Adrenal gland (tissue), 12 donors: ENCODE results near the gene NFIB. TPM values are rescaled to one million over a fixed set of nuclear protein-coding genes. Genes with fewer than 3 reads are reported as not detected.

Experiments
- DNase-seq, 7 donors: peaks; one replicate each; pipeline ENCODE4 v3.0.0-alpha.2; 2019 to 2020
- H3K27ac ChIP-seq, 5 donors: fragments of 200-600 bp; sonication (generic) in 4 of 5; 1 replicate in 3 of 5; 2 replicates in 2 of 5; pipeline versions ENCODE4 v1.5.1 to v1.8.0; 2016 to 2020; ENCODE audit warnings: mild to moderate bottlenecking in 1 of 5
- H3K27me3 ChIP-seq: fragments of 200-600 bp; 2 replicates; pipeline ENCODE4 v1.8.0; 2021
- H3K36me3 ChIP-seq, 2 donors: fragments of 200-600 bp; replicated peaks in 1 of 2; 1 replicate in 1 of 2; 2 replicates in 1 of 2; pipeline versions ENCODE4 v1.5.1 to v1.8.0; 2018 to 2022
- H3K4me1 ChIP-seq, 2 donors: fragments of 200-600 bp; replicated peaks in 1 of 2; 1 replicate in 1 of 2; 2 replicates in 1 of 2; pipeline versions ENCODE4 v1.5.1 to v1.8.0; 2018 to 2021
- H3K4me3 ChIP-seq, 4 donors: fragments of 200-600 bp; sonication (generic) in 3 of 4; one replicate each; pipeline ENCODE4 v1.5.1; 2016 to 2018
- H3K9me3 ChIP-seq, 3 donors: fragments of 200-600 bp; sonication (generic) in 1 of 3; replicated peaks in 1 of 3; 1 replicate in 2 of 3; 2 replicates in 1 of 3; pipeline versions ENCODE4 v1.5.1 to v1.8.0; 2016 to 2021
- POLR2A ChIP-seq, 2 donors: fragments of 450-650 bp; IDR thresholded peaks; one replicate each; pipeline ENCODE4 v1.6.1; 2017; ENCODE audit warnings: antibody characterized with exemption in 2 of 2, mild to moderate bottlenecking in 2 of 2, moderate library complexity in 1 of 2
- WGBS, 4 donors: extraction: QIAGEN DNeasy Blood & Tissue Kit in 2 of 4; methylation state at CpG; one replicate each; pipeline versions ENCODE4 v1.1.5 to v1.1.7; 2013 to 2017; 5-methylcytosine and 5-hydroxymethylcytosine counted together
- intact Hi-C, 2 donors: fragments of 100-400 bp; cut with DNase I; formaldehyde crosslinking; loops; one replicate each; pipeline versions ENCODE4 v1.14.1 to v1.15.0; 2022 to 2023
- polyA plus RNA-seq, 3 donors: library from polyadenylated mRNA; stranded (reverse); fragments of 200-250 nt in 2 of 3; fragments of 350-450 nt in 1 of 3; fragmentation: Illumina TruSeq in 1 of 3; extraction: RNeasy Lipid Tissue Mini Kit (QIAGEN cat#74804) in 1 of 3; gene quantifications; one replicate each; pipeline ENCODE4 v1.2.3, GENCODE V29; 2013 to 2014
- total RNA-seq, 9 donors: library from RNA; depleted of rRNA in 4 of 9; stranded (reverse); fragments of >200 nt in 4 of 9; fragments of 120-200 nt in 1 of 9; fragmentation: NEBNext Ultra II Directional in 1 of 9; extraction: Animal tissue kit (Norgen Biotek cat#: 25700) in 1 of 9; gene quantifications; one replicate each; pipeline versions ENCODE4 v1.1.0 to v1.2.4, GENCODE V29; 2013 to 2023
- TF ChIP-seq, protein P1 (sequence below), 6 experiments: fragments of 450-650 bp in 4 of 6; fragments of 200-600 bp in 2 of 6; sonication (generic) in 1 of 6; IDR thresholded peaks; 1 replicate in 5 of 6; 2 replicates in 1 of 6; pipeline versions ENCODE4 v1.5.1 to v1.8.0; 2016 to 2021; ENCODE audit warnings: antibody characterized with exemption in 6 of 6, mild to moderate bottlenecking in 2 of 6, moderate library complexity in 1 of 6
- donor health status: healthy with polysubstance abuse.
- donor health status: Bipolar disorder and iron deficiency.
- donor health status: DM: yes; HTN: yes; CAD: no.
- donor health status: DM: no; HTN: no; CAD: no.
- donor health status: DM: no; HTN: no; CAD: no.
- donor health status: DM: yes; HTN: yes; CAD: no.

The NFIB gene
- total and polyA plus RNA-seq, 12 donors = 10.9 to 84.1 (median 43.0) TPM

DNA sequence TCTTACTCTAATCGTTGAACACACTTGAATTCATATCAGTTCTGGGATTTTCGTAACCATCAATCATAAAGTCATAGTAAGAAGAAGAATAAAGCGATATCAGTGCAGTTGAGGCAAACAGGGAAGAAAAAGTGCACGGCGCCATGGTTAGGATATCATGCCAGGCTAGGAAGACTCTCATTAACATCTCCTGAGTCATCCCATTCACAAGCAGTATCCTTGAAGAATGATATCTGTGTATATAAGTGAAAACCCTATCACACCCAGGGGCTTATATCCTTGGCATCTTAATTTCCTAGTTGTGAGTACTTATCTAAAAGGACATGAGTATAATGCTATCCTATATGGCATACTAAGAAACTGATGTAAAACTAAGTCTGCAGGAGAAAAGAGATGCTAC, 38.6 kb downstream of the NFIB start:
- H3K27me3 ChIP-seq = no peaks in the 10 kb centered on the region
- WGBS, 4 donors = 82 to 88% (median 85%) methylated on average over 5 of the region's 5 CpGs
- H3K27ac ChIP-seq = no peak overlapping the region
- H3K36me3 ChIP-seq = no peaks in the 10 kb centered on the region
- TF ChIP-seq, protein P1, sequence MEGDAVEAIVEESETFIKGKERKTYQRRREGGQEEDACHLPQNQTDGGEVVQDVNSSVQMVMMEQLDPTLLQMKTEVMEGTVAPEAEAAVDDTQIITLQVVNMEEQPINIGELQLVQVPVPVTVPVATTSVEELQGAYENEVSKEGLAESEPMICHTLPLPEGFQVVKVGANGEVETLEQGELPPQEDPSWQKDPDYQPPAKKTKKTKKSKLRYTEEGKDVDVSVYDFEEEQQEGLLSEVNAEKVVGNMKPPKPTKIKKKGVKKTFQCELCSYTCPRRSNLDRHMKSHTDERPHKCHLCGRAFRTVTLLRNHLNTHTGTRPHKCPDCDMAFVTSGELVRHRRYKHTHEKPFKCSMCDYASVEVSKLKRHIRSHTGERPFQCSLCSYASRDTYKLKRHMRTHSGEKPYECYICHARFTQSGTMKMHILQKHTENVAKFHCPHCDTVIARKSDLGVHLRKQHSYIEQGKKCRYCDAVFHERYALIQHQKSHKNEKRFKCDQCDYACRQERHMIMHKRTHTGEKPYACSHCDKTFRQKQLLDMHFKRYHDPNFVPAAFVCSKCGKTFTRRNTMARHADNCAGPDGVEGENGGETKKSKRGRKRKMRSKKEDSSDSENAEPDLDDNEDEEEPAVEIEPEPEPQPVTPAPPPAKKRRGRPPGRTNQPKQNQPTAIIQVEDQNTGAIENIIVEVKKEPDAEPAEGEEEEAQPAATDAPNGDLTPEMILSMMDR (IDR thresholded peaks at IDR 0.05) = no peak
- no peak for TF ChIP-seq POLR2A (IDR thresholded peaks at IDR 0.05)
- H3K4me3 ChIP-seq = no peak overlapping the region
- peaks cover 25 to 56% of the 10 kb centered on the region in 2 donors for H3K4me1 ChIP-seq
- no peaks in the 10 kb centered on the region for H3K9me3 ChIP-seq
- DNase-seq = no peak
- intact Hi-C loops = no loop called here

DNA sequence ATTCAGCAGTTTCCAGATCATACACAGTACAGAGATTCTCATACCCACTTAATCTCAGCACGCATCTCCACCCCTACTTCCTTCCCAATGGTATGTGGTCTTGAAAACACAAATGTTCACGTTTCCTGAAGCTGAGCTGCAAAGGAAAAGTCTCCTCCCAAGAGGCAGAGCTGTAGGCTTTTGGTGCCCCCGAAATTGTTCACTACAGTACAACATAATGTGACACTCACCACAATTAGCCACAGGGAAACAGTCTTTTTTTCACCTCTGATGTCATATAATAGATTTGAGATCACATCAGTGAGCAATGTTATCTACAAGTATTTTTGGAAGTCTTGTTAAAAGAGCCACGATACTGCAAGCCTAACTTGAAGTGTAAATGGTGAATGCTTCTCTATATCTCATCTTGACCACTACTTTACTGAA, 40.2 kb downstream of the NFIB start:
- peak overlapping the region in 1 of 5 donors; percentile 3 for H3K27ac ChIP-seq
- WGBS, 4 donors = 50 to 55% (median 50%) methylated on average over 4 of the region's 4 CpGs
- intact Hi-C loops = no loop called here

DNA sequence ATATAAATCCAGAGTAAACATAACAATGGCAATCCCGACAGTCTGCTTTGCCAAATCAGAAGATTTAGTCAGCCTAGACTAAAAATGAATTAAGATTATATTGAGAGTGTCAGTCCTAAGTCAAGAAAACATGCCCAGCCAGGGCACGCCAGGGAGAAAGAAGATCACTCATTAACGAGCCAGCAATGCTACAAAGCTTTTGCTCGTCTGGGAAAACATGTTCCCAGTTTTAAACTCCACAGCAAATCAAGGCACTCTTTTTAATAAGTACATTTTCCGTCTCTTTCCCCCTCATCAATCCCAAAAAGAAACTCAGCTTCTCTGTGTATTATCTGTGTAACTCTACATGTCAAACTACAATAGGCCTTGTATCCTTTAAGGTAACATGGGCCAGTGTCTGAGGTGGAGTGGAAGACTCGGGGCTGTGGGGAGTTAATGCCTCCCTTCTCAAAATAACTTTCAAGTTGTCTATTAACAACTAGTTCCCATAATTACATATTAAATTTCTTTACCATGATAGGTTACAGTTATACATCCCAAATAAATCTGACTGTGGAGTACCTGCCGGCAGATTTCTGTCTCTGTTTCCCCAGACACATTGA, 40.9 kb downstream of the NFIB start:
- H3K9me3 ChIP-seq = no peaks in the 10 kb centered on the region
- no peak for TF ChIP-seq POLR2A (IDR thresholded peaks at IDR 0.05)
- TF ChIP-seq, protein P1 (IDR thresholded peaks at IDR 0.05) = no peak
- no peak overlapping the region for H3K27ac ChIP-seq
- no peak for DNase-seq
- intact Hi-C loops = no loop called here
- no peaks in the 10 kb centered on the region for H3K27me3 ChIP-seq
- H3K36me3 ChIP-seq = no peaks in the 10 kb centered on the region
- WGBS, 4 donors = 62 to 73% (median 67%) methylated on average over 7 of the region's 7 CpGs
- no peak overlapping the region for H3K4me3 ChIP-seq
- peaks cover 25 to 55% of the 10 kb centered on the region in 2 donors for H3K4me1 ChIP-seq

More for the DNA sequence above, 40.2 kb downstream of the NFIB start:
- Histone ChIP-seq H3K4me1 (peaks cover 25 to 56% of the 10 kb centered on the region in 2 donors), H3K4me3 (no peak overlapping the region), H3K9me3 (no peaks in the 10 kb centered on the region), H3K36me3 (no peaks in the 10 kb centered on the region), H3K27me3 (no peaks in the 10 kb centered on the region)
- TF ChIP-seq, protein P1 (IDR thresholded peaks at IDR 0.05) = no peak
- no peak for TF ChIP-seq POLR2A (IDR thresholded peaks at IDR 0.05)
- no peak for DNase-seq

DNA sequence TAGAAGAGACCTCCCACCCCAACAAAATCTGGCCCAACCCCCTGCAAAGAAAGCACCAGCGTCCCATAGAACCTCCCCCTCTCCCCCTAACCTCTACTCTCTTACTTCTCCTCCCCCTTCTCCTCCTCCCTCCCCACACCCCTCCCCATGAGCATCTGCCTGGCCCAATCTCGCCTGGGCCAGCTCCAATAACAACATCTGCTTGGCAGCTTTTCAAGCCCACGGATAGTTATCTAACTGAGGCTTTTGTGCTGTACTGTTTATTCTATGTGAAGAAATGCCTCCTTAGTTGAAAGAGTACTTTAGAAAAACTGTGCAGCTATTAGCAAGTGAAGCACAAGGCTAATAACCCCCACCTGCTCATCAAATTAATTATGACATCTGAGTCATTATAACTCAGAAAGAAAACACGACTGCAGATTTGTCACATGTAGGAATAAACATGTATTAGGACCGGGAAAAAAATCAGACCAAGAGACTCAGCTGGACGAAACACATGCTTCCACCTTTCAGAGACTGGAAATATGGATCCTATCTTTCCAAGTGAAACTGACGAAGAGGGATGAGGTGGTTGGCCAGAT, 42.8 kb downstream of the NFIB start:
- H3K27me3 ChIP-seq = no peaks in the 10 kb centered on the region
- peaks cover 21 to 40% of the 10 kb centered on the region in 2 donors for H3K4me1 ChIP-seq
- H3K36me3 ChIP-seq = no peaks in the 10 kb centered on the region
- 8 to 18% (median 15%) methylated on average over 7 of the region's 7 CpGs for WGBS, 4 donors
- H3K4me3 ChIP-seq = no peak overlapping the region
- peak overlapping the region in 2 of 5 donors; percentile 20 to 27 for H3K27ac ChIP-seq
- intact Hi-C loops = no loop called here
- H3K9me3 ChIP-seq = no peaks in the 10 kb centered on the region
- TF ChIP-seq POLR2A (IDR thresholded peaks at IDR 0.05) = no peak
- TF ChIP-seq, protein P1 (IDR thresholded peaks at IDR 0.05) = no peak
- peak; percentile 62 to 78 (median 66) for DNase-seq
